T-cell (primary cell): ENCODE data around the gene KYAT1. TPM values are rescaled to one million over a fixed set of nuclear protein-coding genes. Genes with fewer than 3 reads are reported as not detected.
A peak's percentile ranks its signal among the peaks of the same experiment; 100 is the strongest.

Source experiments
- ATAC-seq, 4 experiments: fragments of 200-7000 bp in 3 of 4; fragments of 150-1000 bp in 1 of 4; cut with Tn5 transposase; replicated peaks in 1 of 4; 1 replicate in 3 of 4; 2 replicates in 1 of 4; pipeline ENCODE4 v1.10.0; 2021; ENCODE audit warnings: moderate library complexity in 3 of 4, mild to moderate bottlenecking in 2 of 4, moderate number of reproducible peaks in 1 of 4
- CTCF ChIA-PET, 2 donors: fragments of 300-600 bp; sonication (Branson Sonifier 250); formaldehyde crosslinking; loops; one replicate each; lab custom pipeline; 2022; ENCODE audit warnings: antibody characterized with exemption in 2 of 2; lab: Charles Lee
- POLR2A ChIA-PET, 2 donors: fragments of 300-600 bp; sonication (Branson Sonifier 250); formaldehyde crosslinking; loops; one replicate each; lab custom pipeline; 2022; ENCODE audit warnings: antibody characterized with exemption in 2 of 2; lab: Charles Lee
- DNase-seq, 35 experiments: peaks; one replicate each; pipeline versions ENCODE4 v3.0.0 to v3.0.0-alpha.2; 2013 to 2023
- H3K27ac ChIP-seq: one replicate; pipeline ENCODE4 v1.5.1; 2013; ENCODE audit warnings: low read length
- H3K27me3 ChIP-seq, 2 experiments: replicated peaks in 1 of 2; 1 replicate in 1 of 2; 2 replicates in 1 of 2; pipeline versions ENCODE4 v1.6.1 to v1.7.0; 2013; ENCODE audit warnings: low read length in 1 of 2, mixed read lengths in 1 of 2; ENCODE audit not compliant: control insufficient read depth in 2 of 2, insufficient read depth in 2 of 2; ENCODE audit errors: extremely low read depth in 1 of 2
- H3K36me3 ChIP-seq, 2 donors: 1 replicate in 1 of 2; 2 replicates in 1 of 2; pipeline versions ENCODE4 v1.6.1 to v1.7.0; 2013; ENCODE audit warnings: low read length in 1 of 2; ENCODE audit not compliant: control insufficient read depth in 2 of 2, insufficient read depth in 1 of 2; ENCODE audit errors: extremely low read depth in 1 of 2
- H3K4me1 ChIP-seq, 2 experiments: 1 replicate in 1 of 2; 2 replicates in 1 of 2; pipeline versions ENCODE4 v1.6.1 to v1.7.0; 2013; ENCODE audit warnings: low read length in 2 of 2, mixed read lengths in 1 of 2; ENCODE audit not compliant: insufficient read depth in 2 of 2, control insufficient read depth in 1 of 2; ENCODE audit errors: extremely low read depth in 1 of 2
- H3K4me3 ChIP-seq, 2 donors: 1 replicate in 1 of 2; 2 replicates in 1 of 2; pipeline versions ENCODE4 v1.5.1 to v1.7.0; 2013; ENCODE audit warnings: mild to moderate bottlenecking in 2 of 2, low read length in 1 of 2, moderate library complexity in 1 of 2; ENCODE audit not compliant: control insufficient read depth in 1 of 2; ENCODE audit errors: extremely low read depth in 1 of 2
- H3K9me3 ChIP-seq: 2 replicates; pipeline ENCODE4 v1.7.0; 2013
- H3K27ac Mint-ChIP-seq, 2 donors: one replicate each; pipeline ENCODE4 v1.8.0; 2020 to 2021; ENCODE audit warnings: mild to moderate bottlenecking in 2 of 2, mixed read lengths in 2 of 2
- H3K27me3 Mint-ChIP-seq, 2 donors: one replicate each; pipeline ENCODE4 v1.8.0; 2021 to 2022; ENCODE audit warnings: mixed read lengths in 2 of 2
- H3K36me3 Mint-ChIP-seq: one replicate; pipeline ENCODE4 v1.8.0; 2021; ENCODE audit warnings: mixed read lengths
- H3K4me1 Mint-ChIP-seq, 3 donors: one replicate each; pipeline ENCODE4 v1.8.0; 2020 to 2022; ENCODE audit warnings: mixed read lengths in 3 of 3, mild to moderate bottlenecking in 1 of 3
- H3K4me3 Mint-ChIP-seq, 3 donors: one replicate each; pipeline ENCODE4 v1.8.0; 2020 to 2022; ENCODE audit warnings: mild to moderate bottlenecking in 3 of 3, mixed read lengths in 3 of 3, moderate library complexity in 3 of 3
- H3K9me3 Mint-ChIP-seq, 3 donors: one replicate each; pipeline ENCODE4 v1.8.0; 2020 to 2022; ENCODE audit warnings: mixed read lengths in 3 of 3
- WGBS: methylation state at CpG from one replicate; pipeline ENCODE4 v1.1.5; 2013; ENCODE audit warnings: missing lambda C conversion rate; ENCODE audit not compliant: insufficient coverage; 5-methylcytosine and 5-hydroxymethylcytosine counted together
- total RNA-seq, 35 experiments: library from RNA in 6 of 35; stranded (reverse) in 6 of 35; fragments of 120-200 nt in 1 of 35; gene quantifications; one replicate each; pipeline versions ENCODE4 v1.2.1 to v1.2.4 and lab custom pipeline; 2013 to 2026

The KYAT1 gene
- total RNA-seq, 5 donors from 2014 or later (not counting 1 experiment from before 2014, with no cell fraction given) = 9.7 to 15.6 (median 11.7) TPM

- Histone ChIP-seq H3K27ac (peak overlapping the region; percentile 91), H3K36me3 (peaks cover 4 to 25% of the 10 kb centered on the region in 2 donors), H3K4me1 (peaks cover 43 to 74% of the 10 kb centered on the region in 2 experiments), H3K4me3 (no peak overlapping the region), H3K9me3 (no peaks in the 10 kb centered on the region), H3K27me3 (no peaks in the 10 kb centered on the region)
- peaks cover 20% of the 10 kb centered on the region for H3K36me3 Mint-ChIP-seq
- H3K4me1 Mint-ChIP-seq = peaks cover 53 to 73% (median 72%) of the 10 kb centered on the region in 3 donors
- H3K27ac Mint-ChIP-seq = peak overlapping the region; percentile 96 to 97
- ATAC-seq (no peak), DNase-seq (no peak)
- no peaks in the 10 kb centered on the region for H3K27me3 Mint-ChIP-seq
- POLR2A ChIA-PET = interaction anchor here in 1 of 2 donors (0.6 kb wide), 1 partner anchor 64 kb away, joined by 3 read pairs; no protein-coding TSS in a partner anchor
- H3K4me3 Mint-ChIP-seq = peak overlapping the region in 1 of 3 donors; percentile 63
- H3K9me3 Mint-ChIP-seq = no peaks in the 10 kb centered on the region
- 81% methylated on average over 9 of the region's 10 CpGs for WGBS
- CTCF ChIA-PET = no interaction called here
Observed at GRCh38 chr9:128903871-128904620, 22.3 kb upstream of the KYAT1 start.

GRCh38 chr9:128903079-128903461 is 21.3 kb upstream of the KYAT1 start:
- H3K4me1 Mint-ChIP-seq = peaks cover 56 to 80% (median 78%) of the 10 kb centered on the region in 3 donors
- ChIA-PET CTCF (no interaction called here), POLR2A (no interaction called here)
- DNase-seq (no peak), ATAC-seq (no peak)
- peak overlapping the region; percentile 63 to 75 (median 75) for H3K4me3 Mint-ChIP-seq
- H3K27ac ChIP-seq = peak overlapping the region; percentile 91
- H3K27me3 Mint-ChIP-seq = no peaks in the 10 kb centered on the region
- no peaks in the 10 kb centered on the region for H3K9me3 ChIP-seq
- H3K27me3 ChIP-seq = no peaks in the 10 kb centered on the region
- peak overlapping the region; percentile 96 to 97 for H3K27ac Mint-ChIP-seq
- peaks cover 53 to 80% of the 10 kb centered on the region in 2 experiments for H3K4me1 ChIP-seq
- H3K36me3 ChIP-seq = peaks cover 4 to 18% of the 10 kb centered on the region in 2 donors
- H3K4me3 ChIP-seq = peak overlapping the region in 1 of 2 donors; percentile 49
- no CpG with 5 or more reads among the region's 2 CpGs for WGBS
- peaks cover 14% of the 10 kb centered on the region for H3K36me3 Mint-ChIP-seq
- no peaks in the 10 kb centered on the region for H3K9me3 Mint-ChIP-seq

GRCh38 chr9:128902351-128903078 is 20.8 kb upstream of the KYAT1 start:
- peaks cover 58 to 86% of the 10 kb centered on the region in 2 experiments for H3K4me1 ChIP-seq
- DNase-seq (peak; percentile 80 to 93 (median 88)), ATAC-seq (peak; percentile 93 to 94 (median 94))
- peaks cover 3 to 13% of the 10 kb centered on the region in 2 donors for H3K36me3 ChIP-seq
- Mint-ChIP-seq H3K27me3 (no peaks in the 10 kb centered on the region), H3K36me3 (peaks cover 10% of the 10 kb centered on the region), H3K4me3 (peak overlapping the region; percentile 63 to 75 (median 75)), H3K27ac (peak overlapping the region; percentile 96 to 97), H3K9me3 (no peaks in the 10 kb centered on the region), H3K4me1 (peaks cover 60 to 84% (median 81%) of the 10 kb centered on the region in 3 donors)
- POLR2A ChIA-PET = no interaction called here
- H3K27ac ChIP-seq = peak overlapping the region; percentile 91
- H3K9me3 ChIP-seq = no peaks in the 10 kb centered on the region
- 8% methylated on average over 18 of the region's 23 CpGs for WGBS
- no peaks in the 10 kb centered on the region for H3K27me3 ChIP-seq
- CTCF ChIA-PET = no interaction called here
- H3K4me3 ChIP-seq = peak overlapping the region; percentile 40 to 49

- H3K27ac Mint-ChIP-seq = peak overlapping the region; percentile 96 to 97
- WGBS = 78% methylated on average over 3 of the region's 5 CpGs
- H3K36me3 Mint-ChIP-seq = peaks cover 9% of the 10 kb centered on the region
- H3K27me3 Mint-ChIP-seq = no peaks in the 10 kb centered on the region
- Histone ChIP-seq H3K9me3 (no peaks in the 10 kb centered on the region), H3K4me1 (peaks cover 58 to 89% of the 10 kb centered on the region in 2 experiments), H3K27me3 (no peaks in the 10 kb centered on the region), H3K27ac (peak overlapping the region; percentile 91), H3K36me3 (peaks cover 0 to 10% of the 10 kb centered on the region in 2 donors), H3K4me3 (peak overlapping the region; percentile 7 to 40)
- ChIA-PET CTCF (no interaction called here), POLR2A (no interaction called here)
- DNase-seq (no peak), ATAC-seq (peak; percentile 2 to 19 (median 8))
- H3K4me3 Mint-ChIP-seq = peak overlapping the region in 2 of 3 donors; percentile 63 to 75
- no peaks in the 10 kb centered on the region for H3K9me3 Mint-ChIP-seq
- H3K4me1 Mint-ChIP-seq = peaks cover 60 to 81% (median 77%) of the 10 kb centered on the region in 3 donors
Observed at GRCh38 chr9:128901822-128902221, 20.1 kb upstream of the KYAT1 start.

GRCh38 chr9:128901379-128901778 is 19.6 kb upstream of the KYAT1 start:
- ATAC-seq (no peak), DNase-seq (no peak)
- 80% methylated on average over 2 of the region's 7 CpGs for WGBS
- Mint-ChIP-seq H3K27me3 (no peaks in the 10 kb centered on the region), H3K27ac (peak overlapping the region; percentile 96 to 97), H3K4me3 (peak overlapping the region in 1 of 3 donors; percentile 63), H3K9me3 (no peaks in the 10 kb centered on the region), H3K4me1 (peaks cover 65 to 81% (median 73%) of the 10 kb centered on the region in 3 donors), H3K36me3 (peaks cover 10% of the 10 kb centered on the region)
- peak overlapping the region; percentile 91 for H3K27ac ChIP-seq
- H3K4me1 ChIP-seq = peaks cover 58 to 89% of the 10 kb centered on the region in 2 experiments
- peaks cover 0 to 15% of the 10 kb centered on the region in 2 donors for H3K36me3 ChIP-seq
- ChIA-PET CTCF (no interaction called here), POLR2A (no interaction called here)
- H3K4me3 ChIP-seq = peak overlapping the region in 1 of 2 donors; percentile 7
- no peaks in the 10 kb centered on the region for H3K9me3 ChIP-seq
- no peaks in the 10 kb centered on the region for H3K27me3 ChIP-seq
